H9 (cell line): ENCODE measurements around the gene ATPAF1. TPM values are rescaled to one million over a fixed set of nuclear protein-coding genes. Genes with fewer than 3 reads are reported as not detected.

Experiments used
- DNase-seq: peaks from one replicate; pipeline ENCODE4 v3.0.0-alpha.2; 2017
- H2AFZ ChIP-seq: one replicate; pipeline ENCODE4 v1.6.1; 2013; ENCODE audit warnings: mild to moderate bottlenecking, low read length, control low read depth, moderate library complexity
- H2AK5ac ChIP-seq: 2 replicates; pipeline ENCODE4 v1.6.1; 2013; ENCODE audit warnings: low read length, control low read depth, mixed read lengths; ENCODE audit not compliant: insufficient read length
- H2BK120ac ChIP-seq: one replicate; pipeline ENCODE4 v1.6.1; 2013; ENCODE audit warnings: low read depth, mild to moderate bottlenecking, low read length, control low read depth, inconsistent platforms; ENCODE audit not compliant: poor library complexity, severe bottlenecking
- H2BK12ac ChIP-seq: 2 replicates; pipeline ENCODE4 v1.6.1; 2013; ENCODE audit warnings: low read length, control low read depth, mixed read lengths, low read depth; ENCODE audit not compliant: insufficient read length
- H2BK15ac ChIP-seq: 2 replicates; pipeline ENCODE4 v1.6.1; 2013; ENCODE audit warnings: low read depth, low read length, control low read depth
- H2BK20ac ChIP-seq: one replicate; pipeline ENCODE4 v1.6.1; 2013; ENCODE audit warnings: low read depth, mild to moderate bottlenecking, low read length, control low read depth, inconsistent platforms; ENCODE audit not compliant: poor library complexity, severe bottlenecking
- H2BK5ac ChIP-seq: 2 replicates; pipeline ENCODE4 v1.6.1; 2013; ENCODE audit warnings: low read length, control low read depth, mixed read lengths; ENCODE audit not compliant: insufficient read length
- H3K14ac ChIP-seq: 2 replicates; pipeline ENCODE4 v1.6.1; 2013; ENCODE audit warnings: low read length, control low read depth; ENCODE audit not compliant: insufficient read depth
- H3K18ac ChIP-seq: 2 replicates; pipeline ENCODE4 v1.6.1; 2013; ENCODE audit warnings: low read depth, mild to moderate bottlenecking, mixed read lengths, low read length, control low read depth; ENCODE audit not compliant: insufficient read length
- H3K23ac ChIP-seq: 2 replicates; pipeline ENCODE4 v1.6.1; 2013; ENCODE audit warnings: low read length, control low read depth, mixed read lengths, low read depth; ENCODE audit not compliant: insufficient read length
- H3K23me2 ChIP-seq: 2 replicates; pipeline ENCODE4 v1.6.1; 2013; ENCODE audit warnings: low read depth, mild to moderate bottlenecking, mixed read lengths, low read length, control low read depth; ENCODE audit not compliant: insufficient read length, poor library complexity, severe bottlenecking
- H3K27ac ChIP-seq: 2 replicates; pipeline ENCODE4 v1.5.1; 2013; ENCODE audit warnings: low read length, control low read depth, mixed read lengths, low read depth; ENCODE audit not compliant: insufficient read length
- H3K27me3 ChIP-seq: 2 replicates; pipeline ENCODE4 v1.6.1; 2013; ENCODE audit warnings: low read length, control low read depth, inconsistent platforms; ENCODE audit not compliant: insufficient read depth
- H3K4ac ChIP-seq: 2 replicates; pipeline ENCODE4 v1.6.1; 2013; ENCODE audit warnings: low read depth, mild to moderate bottlenecking, control low read depth, inconsistent platforms, low read length, moderate library complexity
- H3K4me1 ChIP-seq: 2 replicates; pipeline ENCODE4 v1.6.1; 2013; ENCODE audit warnings: low read length, control low read depth, inconsistent platforms; ENCODE audit not compliant: insufficient read depth
- H3K4me2 ChIP-seq: 2 replicates; pipeline ENCODE4 v1.6.1; 2013; ENCODE audit warnings: low read length, control low read depth, mixed read lengths; ENCODE audit not compliant: insufficient read length, insufficient read depth
- H3K56ac ChIP-seq: 2 replicates; pipeline ENCODE4 v1.6.1; 2013; ENCODE audit warnings: low read depth, mild to moderate bottlenecking, mixed read lengths, low read length, control low read depth; ENCODE audit not compliant: insufficient read length
- H3K79me1 ChIP-seq: 2 replicates; pipeline ENCODE4 v1.6.1; 2013; ENCODE audit warnings: low read depth, mild to moderate bottlenecking, moderate library complexity, low read length, control low read depth, inconsistent platforms; ENCODE audit not compliant: insufficient read depth, poor library complexity, severe bottlenecking
- H3K79me2 ChIP-seq: 2 replicates; pipeline ENCODE4 v1.6.1; 2013; ENCODE audit warnings: low read length, control low read depth, inconsistent platforms; ENCODE audit not compliant: insufficient read depth
- H3K9ac ChIP-seq: 2 replicates; pipeline ENCODE4 v1.6.1; 2013; ENCODE audit warnings: low read length, control low read depth, mixed read lengths; ENCODE audit not compliant: insufficient read length; ENCODE audit errors: extremely low read depth
- H3K9me3 ChIP-seq: one replicate; pipeline ENCODE4 v1.6.1; 2013; ENCODE audit warnings: low read depth, low read length, inconsistent platforms; ENCODE audit not compliant: control insufficient read depth
- H3T11ph ChIP-seq: one replicate; pipeline ENCODE4 v1.6.1; 2013; ENCODE audit warnings: mild to moderate bottlenecking, low read length, control low read depth, inconsistent platforms
- H4K20me1 ChIP-seq: one replicate; pipeline ENCODE4 v1.6.1; 2013; ENCODE audit not compliant: control insufficient read depth, insufficient read length, insufficient read depth
- H4K5ac ChIP-seq: 2 replicates; pipeline ENCODE4 v1.6.1; 2013; ENCODE audit warnings: low read depth, mild to moderate bottlenecking, mixed read lengths, low read length, control low read depth; ENCODE audit not compliant: insufficient read length
- H4K8ac ChIP-seq: replicated peaks from 2 replicates; pipeline ENCODE4 v1.6.1; 2013; ENCODE audit warnings: low read length, control low read depth, mixed read lengths, low read depth; ENCODE audit not compliant: insufficient read length
- H4K91ac ChIP-seq: 2 replicates; pipeline ENCODE4 v1.6.1; 2013; ENCODE audit warnings: low read depth, mild to moderate bottlenecking, moderate library complexity, mixed read lengths, low read length, control low read depth; ENCODE audit not compliant: insufficient read length
- H3K27ac Mint-ChIP-seq, 3 experiments: 2 replicates in 2 of 3; 3 replicates in 1 of 3; pipeline ENCODE4 v1.8.0; 2020 to 2021; ENCODE audit warnings: mixed read lengths in 3 of 3, mild to moderate bottlenecking in 1 of 3, moderate library complexity in 1 of 3
- H3K27me3 Mint-ChIP-seq: 2 replicates; pipeline ENCODE4 v1.8.0; 2021; ENCODE audit warnings: low read depth, mild to moderate bottlenecking, moderate library complexity, mixed read lengths
- H3K36me3 Mint-ChIP-seq, 3 experiments: 2 replicates in 2 of 3; 3 replicates in 1 of 3; pipeline ENCODE4 v1.8.0; 2020 to 2021; ENCODE audit warnings: low read depth in 3 of 3, mixed read lengths in 3 of 3; ENCODE audit not compliant: insufficient read depth in 1 of 3
- H3K4me1 Mint-ChIP-seq, 2 experiments: 2 replicates each; pipeline ENCODE4 v1.8.0; 2020; ENCODE audit warnings: mixed read lengths in 2 of 2
- H3K4me3 Mint-ChIP-seq, 2 experiments: 2 replicates in 1 of 2; 3 replicates in 1 of 2; pipeline ENCODE4 v1.8.0; 2020 to 2021; ENCODE audit warnings: mild to moderate bottlenecking in 2 of 2, mixed read lengths in 2 of 2, moderate library complexity in 1 of 2
- H3K9me3 Mint-ChIP-seq, 2 experiments: 2 replicates in 1 of 2; 3 replicates in 1 of 2; pipeline ENCODE4 v1.8.0; 2020; ENCODE audit warnings: mild to moderate bottlenecking in 2 of 2, mixed read lengths in 2 of 2, moderate library complexity in 1 of 2
- CTCF ChIP-seq: fragments of 200-600 bp; sonication (generic); conservative IDR thresholded peaks from 3 replicates; pipeline ENCODE4 v1.8.0; 2021; ENCODE audit warnings: antibody characterized with exemption, mild to moderate bottlenecking
- WGBS: extraction: QIAGEN DNeasy Blood & Tissue Kit; methylation state at CpG from one replicate; pipeline ENCODE4 v1.1.7; 2013; ENCODE audit warnings: missing lambda C conversion rate, low lambda C conversion rate, mixed read lengths; ENCODE audit not compliant: insufficient read length; ENCODE audit errors: extremely low coverage; 5-methylcytosine and 5-hydroxymethylcytosine counted together
- total RNA-seq: library from RNA; stranded (reverse); gene quantifications from 2 replicates; pipeline ENCODE4 v1.2.1, GENCODE V29; 2021

The ATPAF1 gene
- total RNA-seq, 1 experiment from 2014 or later, result 57.3 TPM

- H3K23ac ChIP-seq, result no peak overlapping the region
These were observed 56.4 kb downstream of the ATPAF1 start for GRCh38 chr1:46611691-46612221.

More at GRCh38 chr1:46611691-46612221, 56.4 kb downstream of the ATPAF1 start:
- H3K14ac ChIP-seq, result 0 out of 2 replicates have a peak overlapping the region, but pooled peaks have one; percentile 4
- no peak overlapping the region for H3K4me3 Mint-ChIP-seq
- H3K56ac ChIP-seq, result no peak overlapping the region
- no peaks in the 10 kb centered on the region for H3K9me3 ChIP-seq
- H3K79me1 ChIP-seq, result no peaks in the 10 kb centered on the region
- no peak overlapping the region for H2BK12ac ChIP-seq
- no peak overlapping the region for H2BK5ac ChIP-seq
- H2BK20ac ChIP-seq, result no peak overlapping the region
- H4K91ac ChIP-seq, result no peak overlapping the region
- no peak overlapping the region for H4K5ac ChIP-seq
- H3K23me2 ChIP-seq, result peaks cover 5% of the 10 kb centered on the region
- peak overlapping the region; percentile 82 to 89 (median 84); a peak in 5 of 7 replicates for H3K27ac Mint-ChIP-seq
- H4K8ac ChIP-seq, result no peak overlapping the region
- no peak overlapping the region for H2BK120ac ChIP-seq
- TF ChIP-seq CTCF, result no peak
- no peaks in the 10 kb centered on the region for H3K27me3 ChIP-seq
- no peak overlapping the region for H3K4ac ChIP-seq
- peaks cover 0 to 10% (median 2%) of the 10 kb centered on the region in 3 experiments; a peak in 3 of 7 replicates for H3K36me3 Mint-ChIP-seq
- peak overlapping the region; percentile 2 for H3K18ac ChIP-seq
- DNase-seq, result peak; percentile 42
- peaks cover 44 to 50% of the 10 kb centered on the region in 2 experiments for H3K4me1 Mint-ChIP-seq
- peaks cover 3% of the 10 kb centered on the region; the same call in 1 of the 2 replicates for H3K27me3 Mint-ChIP-seq
- H3K4me2 ChIP-seq, result no peak overlapping the region
- no peaks in the 10 kb centered on the region for H3K9me3 Mint-ChIP-seq
- no CpG with 5 or more reads among the region's 7 CpGs for WGBS
- H2AFZ ChIP-seq, result no peak overlapping the region
- H3K79me2 ChIP-seq, result no peaks in the 10 kb centered on the region
- no peaks in the 10 kb centered on the region for H4K20me1 ChIP-seq
- no peak overlapping the region for H3K9ac ChIP-seq
- H3K27ac ChIP-seq, result no peak overlapping the region
- no peak overlapping the region for H2BK15ac ChIP-seq
- H3T11ph ChIP-seq, result no peak overlapping the region
- H3K4me1 ChIP-seq, result peaks cover 14% of the 10 kb centered on the region; the same call in 1 of the 2 replicates
- H2AK5ac ChIP-seq, result no peak overlapping the region
